Stimulated activated memory B cell treated with anti-CD40 and anti-IgM and Interleukin-4, amounts not matched to agents 10 μg/mL and 1 μg/mL and 100 μg/mL, for 72 hours (primary cell): ENCODE data around the gene DPH2.

ENCODE experiments used
- ATAC-seq: fragments of 150-1000 bp; cut with Tn5 transposase; 2 replicates; pipeline ENCODE4 v1.10.0; 2021
- H3K27ac Mint-ChIP-seq: one replicate; pipeline ENCODE4 v1.8.0; 2022; ENCODE audit warnings: mild to moderate bottlenecking, mixed read lengths
- H3K27me3 Mint-ChIP-seq: one replicate; pipeline ENCODE4 v1.8.0; 2022; ENCODE audit warnings: mixed read lengths
- H3K36me3 Mint-ChIP-seq: one replicate; pipeline ENCODE4 v1.8.0; 2022; ENCODE audit warnings: mixed read lengths
- H3K4me1 Mint-ChIP-seq: one replicate; pipeline ENCODE4 v1.8.0; 2022; ENCODE audit warnings: mixed read lengths
- H3K4me3 Mint-ChIP-seq: one replicate; pipeline ENCODE4 v1.8.0; 2022; ENCODE audit warnings: mild to moderate bottlenecking, moderate library complexity, mixed read lengths
- H3K9me3 Mint-ChIP-seq: one replicate; pipeline ENCODE4 v1.8.0; 2022; ENCODE audit warnings: mixed read lengths

Gene DPH2

GRCh38 chr1:43970911-43971310, 1.1 kb downstream of the DPH2 start:
- H3K4me1 Mint-ChIP-seq: peaks cover 43% of the 10 kb centered on the region
- peak overlapping the region; percentile 92 for H3K4me3 Mint-ChIP-seq
- no peaks in the 10 kb centered on the region for H3K9me3 Mint-ChIP-seq
- no peak for ATAC-seq
- H3K27me3 Mint-ChIP-seq: no peaks in the 10 kb centered on the region
- H3K27ac Mint-ChIP-seq: peak overlapping the region; percentile 78
- H3K36me3 Mint-ChIP-seq: peaks cover 17% of the 10 kb centered on the region

- Mint-ChIP-seq H3K9me3 (no peaks in the 10 kb centered on the region), H3K27ac (no peak overlapping the region), H3K4me1 (peaks cover 49% of the 10 kb centered on the region), H3K4me3 (peak overlapping the region; percentile 92), H3K36me3 (peaks cover 22% of the 10 kb centered on the region), H3K27me3 (no peaks in the 10 kb centered on the region)
- ATAC-seq: no peak
Observed at GRCh38 chr1:43971336-43971980, 1.6 kb downstream of the DPH2 start.

- Mint-ChIP-seq H3K4me1 (peaks cover 73% of the 10 kb centered on the region), H3K36me3 (peaks cover 27% of the 10 kb centered on the region), H3K27ac (peak overlapping the region; percentile 95), H3K27me3 (no peaks in the 10 kb centered on the region), H3K9me3 (no peaks in the 10 kb centered on the region), H3K4me3 (peak overlapping the region; percentile 92)
- no peak for ATAC-seq
Observed at GRCh38 chr1:43973981-43974442, 4.2 kb downstream of the DPH2 start.

- Mint-ChIP-seq H3K9me3 (no peaks in the 10 kb centered on the region), H3K4me1 (peaks cover 68% of the 10 kb centered on the region), H3K27me3 (no peaks in the 10 kb centered on the region), H3K27ac (peak within 1 kb of the TSS; percentile 95), H3K4me3 (peak within 1 kb of the TSS; percentile 92), H3K36me3 (peaks cover 27% of the 10 kb centered on the region)
- ATAC-seq: peak; percentile 89
Observed at GRCh38 chr1:43974443-43975248, 4.8 kb downstream of the DPH2 start, which contains the start of gene ATP6V0B. Gene ATP6V0B, plus strand, starts transcription at chr1:43974960. Its CDS starts 81 bp downstream, at chr1:43975041.

GRCh38 chr1:43975249-43975961, 5.6 kb downstream of the DPH2 start:
- Mint-ChIP-seq H3K4me3 (peak overlapping the region; percentile 92), H3K4me1 (peaks cover 66% of the 10 kb centered on the region), H3K27ac (peak overlapping the region; percentile 95), H3K9me3 (no peaks in the 10 kb centered on the region), H3K36me3 (peaks cover 27% of the 10 kb centered on the region), H3K27me3 (no peaks in the 10 kb centered on the region)
- ATAC-seq: peak; percentile 31

- Mint-ChIP-seq H3K9me3 (no peaks in the 10 kb centered on the region), H3K4me1 (peaks cover 66% of the 10 kb centered on the region), H3K27me3 (no peaks in the 10 kb centered on the region), H3K4me3 (peak overlapping the region; percentile 92), H3K36me3 (peaks cover 27% of the 10 kb centered on the region), H3K27ac (peak overlapping the region; percentile 95)
- no peak for ATAC-seq
Observed at GRCh38 chr1:43976045-43976444, 6.2 kb downstream of the DPH2 start.

GRCh38 chr1:43976890-43977289, 7.1 kb downstream of the DPH2 start:
- Mint-ChIP-seq H3K4me3 (peak overlapping the region; percentile 15), H3K4me1 (peaks cover 62% of the 10 kb centered on the region), H3K27me3 (no peaks in the 10 kb centered on the region), H3K27ac (peak overlapping the region; percentile 95), H3K36me3 (peaks cover 27% of the 10 kb centered on the region), H3K9me3 (no peaks in the 10 kb centered on the region)
- ATAC-seq: no peak

- H3K36me3 Mint-ChIP-seq: peaks cover 30% of the 10 kb centered on the region
- ATAC-seq: no peak
- H3K9me3 Mint-ChIP-seq: no peaks in the 10 kb centered on the region
- peaks cover 62% of the 10 kb centered on the region for H3K4me1 Mint-ChIP-seq
- H3K27ac Mint-ChIP-seq: peak overlapping the region; percentile 95
- peak overlapping the region; percentile 15 for H3K4me3 Mint-ChIP-seq
- no peaks in the 10 kb centered on the region for H3K27me3 Mint-ChIP-seq
Observed at GRCh38 chr1:43977376-43978263, 7.8 kb downstream of the DPH2 start.

- Mint-ChIP-seq H3K4me1 (peaks cover 61% of the 10 kb centered on the region), H3K27me3 (no peaks in the 10 kb centered on the region), H3K36me3 (peaks cover 35% of the 10 kb centered on the region), H3K27ac (peak overlapping the region; percentile 95), H3K4me3 (peak overlapping the region; percentile 60), H3K9me3 (no peaks in the 10 kb centered on the region)
- no peak for ATAC-seq
Observed at GRCh38 chr1:43978264-43978550, 8.4 kb downstream of the DPH2 start.

GRCh38 chr1:43978551-43979260, 8.9 kb downstream of the DPH2 start, which contains the start of gene B4GALT2:
Gene B4GALT2, plus strand, starts transcription at chr1:43979210. Its CDS starts 1,951 bp downstream, at chr1:43981161.
- H3K27ac Mint-ChIP-seq: peak within 1 kb of the TSS; percentile 95
- peak within 1 kb of the TSS; percentile 82 for H3K4me3 Mint-ChIP-seq
- H3K9me3 Mint-ChIP-seq: no peaks in the 10 kb centered on the region
- no peaks in the 10 kb centered on the region for H3K27me3 Mint-ChIP-seq
- H3K36me3 Mint-ChIP-seq: peaks cover 37% of the 10 kb centered on the region
- peaks cover 56% of the 10 kb centered on the region for H3K4me1 Mint-ChIP-seq
- ATAC-seq: peak; percentile 7

GRCh38 chr1:43979261-43979527, 9.4 kb downstream of the DPH2 start:
- ATAC-seq: no peak
- peaks cover 51% of the 10 kb centered on the region for H3K4me1 Mint-ChIP-seq

GRCh38 chr1:43979528-43980254, 9.9 kb downstream of the DPH2 start:
- peak overlapping the region; percentile 82 for H3K4me3 Mint-ChIP-seq
- peak overlapping the region; percentile 10 for H3K27ac Mint-ChIP-seq
- peak; percentile 26 for ATAC-seq
- H3K4me1 Mint-ChIP-seq: peaks cover 47% of the 10 kb centered on the region
- peaks cover 42% of the 10 kb centered on the region for H3K36me3 Mint-ChIP-seq
- no peaks in the 10 kb centered on the region for H3K27me3 Mint-ChIP-seq
- no peaks in the 10 kb centered on the region for H3K9me3 Mint-ChIP-seq

More at GRCh38 chr1:43979261-43979527, 9.4 kb downstream of the DPH2 start:
- H3K4me3 Mint-ChIP-seq: no peak overlapping the region
- H3K27ac Mint-ChIP-seq: no peak overlapping the region
- no peaks in the 10 kb centered on the region for H3K27me3 Mint-ChIP-seq
- peaks cover 39% of the 10 kb centered on the region for H3K36me3 Mint-ChIP-seq
- no peaks in the 10 kb centered on the region for H3K9me3 Mint-ChIP-seq

- peaks cover 46% of the 10 kb centered on the region for H3K4me1 Mint-ChIP-seq
- peaks cover 44% of the 10 kb centered on the region for H3K36me3 Mint-ChIP-seq
- H3K9me3 Mint-ChIP-seq: no peaks in the 10 kb centered on the region
- H3K27me3 Mint-ChIP-seq: no peaks in the 10 kb centered on the region
- H3K27ac Mint-ChIP-seq: peak overlapping the region; percentile 10
- ATAC-seq: no peak
- H3K4me3 Mint-ChIP-seq: peak overlapping the region; percentile 82
Observed at GRCh38 chr1:43980255-43981134, 10.7 kb downstream of the DPH2 start.
